HepG2 (cell line): ENCODE data around the gene ERCC2. TPM values are rescaled to one million over a fixed set of nuclear protein-coding genes. Genes with fewer than 3 reads are reported as not detected.

Source experiments
- BHLHE40 ChIP-seq: IDR thresholded peaks from 2 replicates; pipeline ENCODE4 v1.6.1; 2011; ENCODE audit warnings: low read length, improper control_type of control experiment
- BRD4 ChIP-seq: sonication (generic); formaldehyde crosslinking; IDR thresholded peaks from 2 replicates; pipeline ENCODE4 v1.4.0; 2020; ENCODE audit warnings: missing genetic modification reagents
- EED ChIP-seq: sonication (generic); formaldehyde crosslinking; IDR thresholded peaks from 2 replicates; pipeline ENCODE4 v1.5.0; 2020; ENCODE audit warnings: mild to moderate bottlenecking, missing genetic modification reagents
- FLYWCH1 ChIP-seq: sonication (generic); formaldehyde crosslinking; IDR thresholded peaks from 2 replicates; pipeline ENCODE4 v1.8.1; 2023; ENCODE audit warnings: mild to moderate bottlenecking, missing genetic modification reagents
- HCFC1 ChIP-seq: fragments of 150-350 bp; IDR thresholded peaks from 2 replicates; pipeline ENCODE4 v1.6.1; 2014; ENCODE audit warnings: low read depth, low read length
- JUN ChIP-seq: sonication (generic); formaldehyde crosslinking; IDR thresholded peaks from 2 replicates; pipeline ENCODE4 v1.4.0; 2020; ENCODE audit warnings: mild to moderate bottlenecking, missing genetic modification reagents
- MYC ChIP-seq: sonication (generic); formaldehyde crosslinking; IDR thresholded peaks from 2 replicates; pipeline ENCODE4 v1.9.0; 2021; ENCODE audit warnings: missing genetic modification reagents, borderline replicate concordance
- PRDM10 ChIP-seq: sonication (generic); formaldehyde crosslinking; IDR thresholded peaks from 2 replicates; pipeline ENCODE4 v1.4.0; 2020; ENCODE audit warnings: low read depth, missing genetic modification reagents
- SRSF4 ChIP-seq: fragments of 200-400 bp; formaldehyde crosslinking; IDR thresholded peaks from one replicate; pipeline ENCODE4 v1.6.1; 2018; ENCODE audit warnings: mild to moderate bottlenecking, low read depth, low read length, moderate library complexity; ENCODE audit not compliant: poor library complexity, severe bottlenecking
- TEAD2 ChIP-seq: sonication (generic); formaldehyde crosslinking; IDR thresholded peaks from 2 replicates; pipeline ENCODE4 v1.9.0; 2021; ENCODE audit warnings: missing genetic modification reagents
- TFDP2 ChIP-seq: sonication (generic); formaldehyde crosslinking; IDR thresholded peaks from 2 replicates; pipeline ENCODE4 v1.4.0; 2020; ENCODE audit warnings: missing genetic modification reagents
- TMF1 ChIP-seq: sonication (generic); formaldehyde crosslinking; IDR thresholded peaks from 2 replicates; pipeline ENCODE4 v1.8.1; 2022; ENCODE audit warnings: low read depth, missing genetic modification reagents
- ZBTB3 ChIP-seq: sonication (generic); formaldehyde crosslinking; IDR thresholded peaks from 2 replicates; pipeline ENCODE4 v1.4.0; 2020; ENCODE audit warnings: low read depth, mild to moderate bottlenecking, moderate library complexity, missing genetic modification reagents, borderline replicate concordance
- ZBTB7B ChIP-seq: sonication (generic); formaldehyde crosslinking; IDR thresholded peaks from 2 replicates; pipeline ENCODE4 v1.4.0; 2020; ENCODE audit warnings: missing genetic modification reagents
- ZC3H13 ChIP-seq: sonication (generic); formaldehyde crosslinking; IDR thresholded peaks from 2 replicates; pipeline ENCODE4 v1.8.1; 2023; ENCODE audit warnings: mild to moderate bottlenecking, missing genetic modification reagents, moderate library complexity
- ZGPAT ChIP-seq: IDR thresholded peaks from 2 replicates; pipeline ENCODE4 v1.6.1; 2016; ENCODE audit warnings: mild to moderate bottlenecking
- ZNF513 ChIP-seq: sonication (generic); formaldehyde crosslinking; conservative IDR thresholded peaks from 2 replicates; pipeline ENCODE4 v1.5.0; 2020; ENCODE audit warnings: missing genetic modification reagents
- ZNF552 ChIP-seq: sonication (generic); formaldehyde crosslinking; IDR thresholded peaks from 2 replicates; pipeline ENCODE4 v1.9.0; 2022; ENCODE audit warnings: missing genetic modification reagents, mild to moderate bottlenecking, borderline replicate concordance
- ZNF556 ChIP-seq: sonication (generic); formaldehyde crosslinking; IDR thresholded peaks from 2 replicates; pipeline ENCODE4 v1.4.0; 2020; ENCODE audit warnings: mild to moderate bottlenecking, missing genetic modification reagents, borderline replicate concordance
- ZNF883 ChIP-seq: sonication (generic); formaldehyde crosslinking; IDR thresholded peaks from 2 replicates; pipeline ENCODE4 v1.5.1; 2020; ENCODE audit warnings: mild to moderate bottlenecking, missing genetic modification reagents; ENCODE audit errors: not compliant biosample characterization
- ZSCAN25 ChIP-seq: sonication (generic); formaldehyde crosslinking; IDR thresholded peaks from 2 replicates; pipeline ENCODE4 v1.8.0; 2022; ENCODE audit warnings: mild to moderate bottlenecking, missing genetic modification reagents
- polyA plus RNA-seq, 8 experiments: library from polyadenylated mRNA; depleted of rRNA in 3 of 8; stranded (reverse) in 7 of 8; unstranded in 1 of 8; fragments of >200 nt; fragmentation: Illumina TruSeq in 4 of 8; extraction: Trizol in 4 of 8; gene quantifications; 2 replicates each; pipeline versions ENCODE4 v1.2.1 to v1.2.3, GENCODE V29; 2011 to 2016; ENCODE audit warnings: low read depth in 4 of 8, missing spikeins in 1 of 8, mixed read lengths in 1 of 8; ENCODE audit not compliant: insufficient read depth in 1 of 8
- total RNA-seq, 5 experiments: library from RNA; depleted of rRNA; stranded (reverse); fragments of >200 nt; fragmentation: Illumina TruSeq; extraction: Trizol; gene quantifications; 2 replicates each; pipeline ENCODE4 v1.2.3, GENCODE V29; 2016; ENCODE audit warnings: low read depth in 1 of 5

The ERCC2 gene
- total and polyA plus RNA-seq, 2 of the 13 experiments (the other 11 are each of a cell fraction or from before 2014, with no cell fraction given) = 25.4 to 49.2 TPM

GRCh38 chr19:45406226-45407090 lies 36.1 kb upstream of the ERCC2 start, which contains the start of gene POLR1G (continued):
- TF ChIP-seq ZNF552 (no peak), BRD4 (no peak), HCFC1 (peak; percentile 51; the same call in 1 of the 2 replicates), TEAD2 (no peak), JUN (no peak), PRDM10 (CRISPR knock-in tag) (peak; percentile 100), FLYWCH1 (no peak; the same call in 1 of the 2 replicates), ZBTB7B (peak; percentile 18; the same call in 1 of the 2 replicates), ZNF883 (peak; percentile 75), ZC3H13 (no peak), ZBTB3 (CRISPR knock-in tag) (0 out of 2 replicates have a peak, but pooled peaks have one; percentile 43), EED (CRISPR knock-in tag) (no peak), TFDP2 (CRISPR knock-in tag) (peak; percentile 56; the same call in 1 of the 2 replicates), BHLHE40 (peak; percentile 96), TMF1 (no peak), ZNF513 (no peak), ZNF556 (CRISPR knock-in tag) (0 out of 2 replicates have a peak, but pooled peaks have one; percentile 40), ZGPAT (CRISPR knock-in tag) (no peak; the same call in 1 of the 2 replicates), SRSF4 (no peak), MYC (CRISPR knock-in tag) (peak; percentile 97), ZSCAN25 (CRISPR knock-in tag) (no peak)
